PC-3 (cell line): ENCODE results near the gene FNIP1.

Source experiments
- EZH2 ChIP-seq: fragments of 300-600 bp; sonication (generic); IDR thresholded peaks from one replicate; pipeline ENCODE4 v1.6.1; 2017; ENCODE audit warnings: antibody characterized with exemption, mild to moderate bottlenecking, low read length; ENCODE audit not compliant: unreplicated experiment
- TF ChIP-seq, protein P1 (sequence below): fragments of 300-600 bp; sonication (generic); conservative IDR thresholded peaks from 2 replicates; pipeline ENCODE4 v1.5.1; 2017; ENCODE audit warnings: antibody characterized with exemption, low read depth, mild to moderate bottlenecking, low read length

DNA sequence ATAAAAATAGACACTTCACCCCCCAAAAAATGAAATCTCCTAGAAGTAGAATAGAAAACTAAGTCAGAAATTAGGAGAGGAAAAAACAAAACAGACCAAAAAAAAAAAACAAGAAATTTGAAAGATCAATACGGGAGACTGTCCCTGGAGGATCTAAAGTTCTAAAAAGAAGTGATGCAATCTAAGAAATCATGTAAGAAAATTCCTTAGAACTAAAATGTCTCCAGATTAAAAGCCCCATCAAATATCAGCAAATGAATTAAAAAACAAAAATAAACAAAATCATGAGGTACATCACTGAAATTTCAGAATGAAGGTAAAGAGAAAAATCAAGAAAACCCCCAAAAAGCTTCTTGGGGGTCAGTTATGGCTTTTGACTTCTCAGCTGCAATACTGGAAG, 13.5 kb downstream of the FNIP1 start:
- TF ChIP-seq, protein P1, sequence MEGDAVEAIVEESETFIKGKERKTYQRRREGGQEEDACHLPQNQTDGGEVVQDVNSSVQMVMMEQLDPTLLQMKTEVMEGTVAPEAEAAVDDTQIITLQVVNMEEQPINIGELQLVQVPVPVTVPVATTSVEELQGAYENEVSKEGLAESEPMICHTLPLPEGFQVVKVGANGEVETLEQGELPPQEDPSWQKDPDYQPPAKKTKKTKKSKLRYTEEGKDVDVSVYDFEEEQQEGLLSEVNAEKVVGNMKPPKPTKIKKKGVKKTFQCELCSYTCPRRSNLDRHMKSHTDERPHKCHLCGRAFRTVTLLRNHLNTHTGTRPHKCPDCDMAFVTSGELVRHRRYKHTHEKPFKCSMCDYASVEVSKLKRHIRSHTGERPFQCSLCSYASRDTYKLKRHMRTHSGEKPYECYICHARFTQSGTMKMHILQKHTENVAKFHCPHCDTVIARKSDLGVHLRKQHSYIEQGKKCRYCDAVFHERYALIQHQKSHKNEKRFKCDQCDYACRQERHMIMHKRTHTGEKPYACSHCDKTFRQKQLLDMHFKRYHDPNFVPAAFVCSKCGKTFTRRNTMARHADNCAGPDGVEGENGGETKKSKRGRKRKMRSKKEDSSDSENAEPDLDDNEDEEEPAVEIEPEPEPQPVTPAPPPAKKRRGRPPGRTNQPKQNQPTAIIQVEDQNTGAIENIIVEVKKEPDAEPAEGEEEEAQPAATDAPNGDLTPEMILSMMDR = no peak
- no peak for TF ChIP-seq EZH2
